HG02571 (cell line): ENCODE data around the gene CPOX.

ENCODE experiments used
- ATAC-seq: cut with Tn5 transposase; IDR thresholded peaks from one replicate; pipeline ENCODE4 v1.9.1; 2021; ENCODE audit warnings: mild to moderate bottlenecking, moderate library complexity; ENCODE audit not compliant: unreplicated experiment

Gene CPOX

DNA sequence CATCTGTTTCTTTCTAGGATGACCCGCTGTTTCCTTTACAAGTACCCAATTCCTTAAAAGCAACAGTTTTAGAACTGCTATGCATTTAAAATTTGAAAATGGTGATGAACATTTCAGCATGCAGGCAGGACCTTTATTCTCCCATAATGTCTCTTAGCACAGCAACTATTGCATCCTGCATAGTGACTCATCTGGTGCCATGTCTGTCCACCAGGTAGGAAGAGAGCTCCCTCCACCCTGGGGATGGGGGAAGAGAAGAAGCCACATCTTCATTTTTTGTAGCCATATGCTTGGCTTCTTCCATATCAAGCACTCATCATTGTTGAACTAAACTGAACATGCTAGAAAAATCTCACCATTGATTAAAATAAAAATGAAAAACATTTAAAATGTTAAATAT lies 51.7 kb downstream of the CPOX start:
- ATAC-seq = no peak

DNA sequence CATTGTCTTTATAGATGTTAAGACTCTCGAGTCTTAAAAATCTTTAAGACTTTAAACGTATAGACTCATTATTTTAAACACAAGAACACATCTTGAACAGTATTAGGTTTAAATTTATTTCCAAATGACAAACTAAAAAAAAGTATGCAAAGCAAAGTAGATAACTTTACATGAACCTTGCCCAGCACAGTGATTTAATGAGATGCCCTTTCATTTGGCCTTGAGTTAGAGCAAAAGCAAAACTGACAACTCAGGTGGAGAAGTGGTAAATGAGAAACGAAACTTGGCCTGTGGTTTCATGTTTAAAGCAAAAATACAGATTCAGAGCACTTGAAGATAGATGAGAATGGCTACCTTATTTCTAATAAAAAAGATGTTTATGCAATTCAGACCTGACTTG lies 53.1 kb downstream of the CPOX start:
- ATAC-seq = peak; percentile 46

DNA sequence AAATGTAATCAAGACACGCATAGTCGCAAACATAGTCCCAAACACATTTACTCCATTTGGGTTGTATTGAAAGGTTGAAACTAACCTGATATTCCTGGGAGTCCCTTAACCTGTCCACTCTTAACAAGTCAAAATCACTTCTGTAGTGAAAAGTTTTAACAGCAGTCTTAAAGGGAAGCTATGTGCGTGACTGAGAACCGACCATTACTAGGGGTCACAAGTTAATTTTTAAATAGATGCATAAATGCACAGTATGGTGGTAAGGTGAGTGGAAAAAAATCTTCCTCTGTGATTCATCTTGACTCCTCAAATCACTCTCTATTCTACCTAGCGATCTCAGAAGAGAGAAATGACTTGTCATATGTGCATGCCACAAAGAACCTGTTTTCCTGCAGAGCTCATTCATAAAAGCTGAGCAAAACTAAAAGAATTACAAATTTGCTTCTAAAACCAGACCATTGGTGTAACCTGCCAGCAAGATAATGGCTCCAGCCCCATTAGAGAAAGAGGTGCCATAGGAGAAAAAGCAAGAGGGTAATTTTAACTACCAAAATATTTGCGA lies 56.9 kb downstream of the CPOX start:
- peak; percentile 71 for ATAC-seq

DNA sequence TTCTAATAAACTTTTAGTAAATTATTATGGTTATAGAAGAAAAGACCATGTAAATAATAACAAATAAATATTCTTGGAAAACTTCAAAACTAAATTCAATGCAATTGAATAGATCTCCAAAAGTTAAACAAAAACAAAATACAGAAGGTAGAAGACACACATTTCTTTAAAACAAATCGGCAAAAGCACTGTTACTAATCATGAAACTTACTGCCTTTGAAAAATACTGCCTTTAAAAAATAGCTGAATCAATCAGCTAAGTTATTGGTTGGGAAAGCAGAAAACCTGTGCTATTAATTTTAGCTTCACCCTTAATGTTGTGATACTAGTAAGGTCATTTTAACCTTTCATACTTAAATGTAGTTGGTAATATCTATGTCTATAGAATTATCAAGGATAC lies 58.7 kb downstream of the CPOX start:
- no peak for ATAC-seq

DNA sequence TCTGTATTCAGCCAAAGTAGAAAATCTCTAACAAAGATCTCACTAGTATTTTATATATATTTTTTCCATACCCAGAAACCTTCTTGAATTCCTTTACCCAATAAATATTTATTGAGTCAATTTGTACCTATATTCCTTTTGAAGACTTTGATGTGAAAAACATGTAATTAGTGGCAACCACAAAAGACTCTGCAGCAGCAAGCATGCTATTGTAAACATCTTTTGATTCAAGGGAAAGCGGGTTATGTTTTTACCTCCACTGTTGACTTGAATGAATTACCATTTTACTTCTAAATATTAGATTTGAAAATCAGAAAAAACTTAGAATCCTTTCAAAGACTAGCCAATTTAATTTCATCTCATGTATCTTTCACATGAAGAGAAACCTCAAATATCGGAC lies 59.2 kb downstream of the CPOX start:
- no peak for ATAC-seq

DNA sequence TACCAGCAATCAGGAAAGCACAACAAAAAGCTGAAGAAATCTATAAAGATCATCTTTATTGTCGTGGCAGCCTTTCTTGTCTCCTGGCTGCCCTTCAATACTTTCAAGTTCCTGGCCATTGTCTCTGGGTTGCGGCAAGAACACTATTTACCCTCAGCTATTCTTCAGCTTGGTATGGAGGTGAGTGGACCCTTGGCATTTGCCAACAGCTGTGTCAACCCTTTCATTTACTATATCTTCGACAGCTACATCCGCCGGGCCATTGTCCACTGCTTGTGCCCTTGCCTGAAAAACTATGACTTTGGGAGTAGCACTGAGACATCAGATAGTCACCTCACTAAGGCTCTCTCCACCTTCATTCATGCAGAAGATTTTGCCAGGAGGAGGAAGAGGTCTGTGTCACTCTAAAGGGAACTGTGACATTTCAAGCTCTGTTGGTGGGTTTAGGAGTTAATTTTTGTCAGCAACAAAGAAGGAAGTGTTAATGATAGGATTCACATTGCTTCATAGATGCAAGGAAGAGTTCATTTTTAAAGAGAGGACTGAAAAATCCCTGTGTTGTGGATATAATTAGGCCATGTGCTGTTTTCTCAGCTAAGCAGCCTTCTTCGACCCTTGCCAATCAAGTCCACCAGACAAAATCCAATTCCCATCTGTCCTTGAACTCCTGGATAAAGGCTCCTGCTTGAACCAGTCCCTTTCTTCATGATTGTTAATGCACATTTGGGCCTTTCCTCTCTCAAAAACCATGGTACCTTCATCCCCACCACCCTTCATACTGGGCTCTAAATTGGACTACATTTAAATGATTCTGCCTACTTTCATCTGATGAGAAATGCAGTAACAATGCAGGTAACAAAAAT lies 60.5 kb downstream of the CPOX start:
- no peak for ATAC-seq

DNA sequence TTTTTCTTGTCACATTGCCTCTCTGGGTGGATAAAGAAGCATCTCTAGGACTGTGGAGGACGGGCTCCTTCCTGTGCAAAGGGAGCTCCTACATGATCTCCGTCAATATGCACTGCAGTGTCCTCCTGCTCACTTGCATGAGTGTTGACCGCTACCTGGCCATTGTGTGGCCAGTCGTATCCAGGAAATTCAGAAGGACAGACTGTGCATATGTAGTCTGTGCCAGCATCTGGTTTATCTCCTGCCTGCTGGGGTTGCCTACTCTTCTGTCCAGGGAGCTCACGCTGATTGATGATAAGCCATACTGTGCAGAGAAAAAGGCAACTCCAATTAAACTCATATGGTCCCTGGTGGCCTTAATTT lies 61.2 kb downstream of the CPOX start:
- peak; percentile 0 for ATAC-seq

DNA sequence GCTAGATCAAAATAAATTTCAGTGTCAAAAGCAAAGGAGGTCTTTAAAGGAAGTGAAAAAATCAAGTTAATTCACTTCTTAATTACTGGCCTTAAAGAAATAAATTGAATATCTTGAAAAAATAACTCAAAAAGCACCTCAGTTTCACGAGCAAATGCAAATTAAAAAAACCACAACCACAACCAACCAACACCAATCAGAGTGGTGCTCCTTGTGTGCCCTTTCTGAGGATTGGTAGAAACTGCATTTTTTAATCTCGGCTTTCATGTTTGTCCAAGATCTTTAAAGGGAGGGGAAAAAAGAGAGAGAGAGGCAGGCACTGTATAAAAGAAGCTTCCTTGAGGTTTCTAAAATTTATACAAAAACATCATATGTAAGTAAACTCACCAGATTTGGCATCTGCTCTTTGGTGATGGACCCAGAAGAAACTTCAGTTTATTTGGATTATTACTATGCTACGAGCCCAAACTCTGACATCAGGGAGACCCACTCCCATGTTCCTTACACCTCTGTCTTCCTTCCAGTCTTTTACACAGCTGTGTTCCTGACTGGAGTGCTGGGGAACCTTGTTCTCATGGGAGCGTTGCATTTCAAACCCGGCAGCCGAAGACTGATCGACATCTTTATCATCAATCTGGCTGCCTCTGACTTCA lies 61.7 kb downstream of the CPOX start, which contains the start of gene GPR15:
TSS of gene GPR15 (plus strand) at position 357 of the 653 bp plus-strand sequence. CDS start at position 413, 56 bp downstream.
- peak; percentile 29 for ATAC-seq

DNA sequence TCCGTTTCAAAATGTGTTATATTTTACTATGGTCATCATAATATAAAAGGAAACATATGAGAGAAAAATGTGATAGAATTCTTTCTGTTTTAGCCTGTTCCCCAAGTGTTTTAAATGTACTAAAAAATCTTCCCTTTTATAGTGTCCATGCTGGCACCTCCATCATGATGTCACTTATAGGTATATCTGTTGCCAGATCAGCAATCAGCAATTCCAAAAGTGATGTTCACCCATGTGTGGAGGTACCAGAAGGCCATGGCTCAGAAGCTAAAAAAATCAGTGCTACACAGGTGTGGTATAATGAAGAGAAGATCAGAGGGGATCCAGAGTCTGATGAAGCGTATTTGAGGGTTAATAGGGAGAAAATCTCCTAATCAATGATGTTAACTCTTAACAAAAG lies 62.7 kb downstream of the CPOX start:
- ATAC-seq = no peak

DNA sequence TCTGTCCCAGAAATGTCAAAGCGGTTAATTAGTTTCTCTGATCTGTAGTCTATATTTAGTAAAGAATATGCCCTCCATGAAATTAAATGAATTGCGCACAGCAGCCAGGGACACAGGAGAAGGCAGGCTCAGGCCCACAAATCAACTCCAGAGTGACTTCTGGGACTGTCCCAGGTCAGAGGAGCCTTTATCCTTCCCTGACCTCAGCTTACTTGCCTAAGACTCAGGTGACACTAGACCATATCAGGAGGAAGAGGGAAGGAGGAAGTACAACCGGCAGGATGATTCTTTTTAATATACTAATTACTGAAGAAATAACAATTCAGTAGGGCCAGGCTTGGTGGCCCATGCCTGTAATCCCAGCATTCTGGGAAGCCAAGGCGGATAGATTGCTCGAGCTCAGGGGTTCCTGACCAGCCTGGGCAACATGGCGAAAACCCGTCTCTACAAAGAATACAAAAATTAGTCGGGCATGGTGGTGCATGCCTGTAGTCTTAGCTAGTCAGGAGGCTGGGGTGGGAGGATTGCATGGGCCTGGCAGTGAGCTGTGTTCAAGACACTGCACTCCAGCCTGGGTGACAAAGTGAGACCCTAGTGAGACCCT lies 63.5 kb downstream of the CPOX start:
- no peak for ATAC-seq
